EL (cell line): ENCODE results near the gene BCL2L15.

ENCODE experiments used
- DNase-seq: peaks from one replicate; pipeline ENCODE4 v3.0.0-alpha.2; 2016

BCL2L15 gene

DNA sequence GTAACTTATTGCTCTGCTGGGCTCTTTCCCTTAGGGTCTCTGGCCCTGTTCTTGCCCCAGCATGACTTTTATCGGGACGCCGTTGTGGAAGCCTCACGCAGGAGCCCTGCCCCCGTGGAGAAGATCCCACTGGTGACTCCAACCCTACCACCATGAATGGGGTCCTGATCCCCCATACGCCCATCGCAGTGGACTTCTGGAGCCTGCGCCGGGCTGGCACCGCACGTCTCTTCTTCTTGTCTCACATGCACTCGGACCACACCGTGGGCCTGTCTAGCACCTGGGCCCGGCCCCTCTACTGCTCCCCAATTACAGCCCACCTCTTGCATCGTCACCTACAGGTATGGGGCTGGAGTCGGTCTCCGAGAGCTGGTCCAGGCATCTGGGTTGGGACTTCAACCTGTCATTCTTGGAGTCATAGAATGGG is 18.1 kb upstream of the BCL2L15 start:
- no peak for DNase-seq

GRCh38 chr1:113904674-113905434 is 17.5 kb upstream of the BCL2L15 start, which contains the start of the genes AP4B1 and DCLRE1B:
AP4B1 (minus strand) TSS chr1:113904799; CDS start chr1:113904717, 82 bp downstream.
DCLRE1B (plus strand) TSS chr1:113905326; CDS start chr1:113905587, 261 bp downstream.
- peak; percentile 100 for DNase-seq

DNA sequence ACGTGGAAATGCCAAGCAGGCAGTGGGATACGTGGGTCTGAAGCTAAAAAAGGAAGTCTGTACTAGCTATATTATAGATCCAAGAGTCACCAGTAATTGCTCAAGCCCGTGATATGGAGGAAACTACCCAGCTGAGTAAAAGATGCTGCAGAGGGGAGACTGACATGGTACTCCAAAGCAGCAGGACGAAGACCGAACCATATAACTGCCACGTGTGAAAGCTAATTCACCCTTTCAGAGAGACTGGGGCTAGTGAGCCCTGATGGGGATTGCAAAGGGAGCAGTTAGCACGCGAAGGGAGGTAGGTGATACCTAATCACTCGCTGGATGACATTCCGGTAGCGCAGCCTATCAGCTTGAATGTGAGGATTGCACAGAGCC is 16.9 kb upstream of the BCL2L15 start:
- no peak for DNase-seq

- DNase-seq, result no peak
Measured at GRCh38 chr1:113903501-113904292, 16.3 kb upstream of the BCL2L15 start.

- DNase-seq, result no peak
Measured at GRCh38 chr1:113901191-113901590, 13.8 kb upstream of the BCL2L15 start.

- DNase-seq, result no peak
Measured at GRCh38 chr1:113899111-113899510, 11.7 kb upstream of the BCL2L15 start.

DNA sequence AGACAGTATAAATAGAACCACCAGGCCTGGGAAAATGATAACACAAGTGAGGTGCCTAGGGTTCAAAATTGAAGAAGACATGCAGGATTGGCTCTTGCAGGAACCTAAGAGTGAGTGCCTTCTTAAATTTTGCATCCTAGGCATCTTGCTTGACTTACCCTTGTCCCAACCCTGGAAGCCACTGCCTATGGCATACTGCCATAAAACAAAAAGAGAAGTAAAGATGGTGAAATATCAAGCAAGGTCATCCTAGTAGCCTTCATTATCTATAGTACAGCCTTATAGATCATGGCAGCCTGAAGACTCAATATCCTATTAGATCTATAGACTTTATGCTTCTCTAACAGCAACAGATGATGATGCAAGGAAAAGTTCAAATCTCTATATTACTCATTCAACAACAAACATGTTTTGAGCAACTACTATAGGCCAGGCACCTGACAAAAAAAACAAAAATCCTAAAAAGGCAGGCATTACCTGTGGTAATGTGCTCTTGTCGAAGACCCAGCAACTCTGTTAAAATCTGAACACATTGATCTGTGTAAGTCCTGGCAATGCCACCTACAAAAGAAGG is 10.9 kb upstream of the BCL2L15 start:
- DNase-seq, result no peak

- DNase-seq, result no peak
Measured at GRCh38 chr1:113895961-113896360, 8.6 kb upstream of the BCL2L15 start.

GRCh38 chr1:113895098-113895497 is 7.7 kb upstream of the BCL2L15 start:
- no peak for DNase-seq

- DNase-seq, result no peak
Measured at GRCh38 chr1:113893267-113893666, 5.9 kb upstream of the BCL2L15 start.

DNA sequence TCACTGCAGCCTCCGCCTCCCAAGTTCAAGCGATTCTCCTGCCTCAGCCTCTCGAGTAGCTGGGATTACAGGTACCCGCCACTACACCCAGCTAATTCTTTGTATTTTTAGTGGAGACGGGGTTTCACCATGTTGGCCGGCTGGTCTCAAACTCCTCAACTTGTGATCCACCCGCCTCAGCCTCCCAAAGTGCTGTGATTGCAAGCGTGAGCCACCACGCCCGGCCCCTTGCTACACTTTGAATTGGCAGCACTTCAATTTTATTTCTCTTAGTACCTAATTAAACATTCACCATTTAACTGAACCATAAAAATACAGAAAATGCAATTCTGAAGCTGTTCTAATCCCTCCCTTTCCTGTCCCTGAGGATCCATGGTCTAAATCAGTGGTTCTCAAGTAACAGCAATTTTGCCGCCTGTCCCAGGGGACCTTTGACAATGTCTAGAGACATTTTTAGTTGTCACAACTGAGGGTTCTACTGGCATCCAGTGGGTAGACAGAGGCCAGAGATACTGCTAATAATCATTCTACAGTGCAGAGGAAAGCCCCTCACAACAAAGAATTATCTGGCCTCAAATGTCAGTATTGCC is 4.3 kb upstream of the BCL2L15 start:
- no peak for DNase-seq

- no peak for DNase-seq
Measured at GRCh38 chr1:113890816-113891215, 3.4 kb upstream of the BCL2L15 start.

- no peak for DNase-seq
Measured at GRCh38 chr1:113886417-113887401, 672 bp downstream of the BCL2L15 start.

DNA sequence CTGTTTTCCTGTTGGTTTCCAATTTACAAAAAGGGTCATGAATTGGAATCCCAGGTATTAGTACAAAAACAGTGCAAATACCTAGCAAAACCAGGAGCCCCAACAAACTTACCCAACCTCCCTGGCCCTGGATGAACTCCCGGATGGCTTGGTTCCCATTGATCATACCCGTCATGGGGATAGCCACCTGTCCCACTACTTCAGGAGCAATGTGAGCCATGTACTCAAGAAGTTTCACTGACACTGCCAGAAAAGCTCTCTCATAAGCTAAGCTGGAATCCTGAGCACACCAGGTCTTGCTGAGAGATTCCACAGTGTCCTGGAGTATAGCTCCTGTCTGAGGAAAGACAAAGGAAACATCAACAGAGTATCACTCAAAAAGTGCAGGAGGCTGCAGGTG is 5.7 kb downstream of the BCL2L15 start:
- DNase-seq, result no peak

- DNase-seq, result no peak
Measured at GRCh38 chr1:113879739-113880038, 7.7 kb downstream of the BCL2L15 start.

GRCh38 chr1:113876176-113876575 is 11.2 kb downstream of the BCL2L15 start:
- DNase-seq, result no peak

GRCh38 chr1:113875714-113876113 is 11.7 kb downstream of the BCL2L15 start:
- DNase-seq, result no peak

DNA sequence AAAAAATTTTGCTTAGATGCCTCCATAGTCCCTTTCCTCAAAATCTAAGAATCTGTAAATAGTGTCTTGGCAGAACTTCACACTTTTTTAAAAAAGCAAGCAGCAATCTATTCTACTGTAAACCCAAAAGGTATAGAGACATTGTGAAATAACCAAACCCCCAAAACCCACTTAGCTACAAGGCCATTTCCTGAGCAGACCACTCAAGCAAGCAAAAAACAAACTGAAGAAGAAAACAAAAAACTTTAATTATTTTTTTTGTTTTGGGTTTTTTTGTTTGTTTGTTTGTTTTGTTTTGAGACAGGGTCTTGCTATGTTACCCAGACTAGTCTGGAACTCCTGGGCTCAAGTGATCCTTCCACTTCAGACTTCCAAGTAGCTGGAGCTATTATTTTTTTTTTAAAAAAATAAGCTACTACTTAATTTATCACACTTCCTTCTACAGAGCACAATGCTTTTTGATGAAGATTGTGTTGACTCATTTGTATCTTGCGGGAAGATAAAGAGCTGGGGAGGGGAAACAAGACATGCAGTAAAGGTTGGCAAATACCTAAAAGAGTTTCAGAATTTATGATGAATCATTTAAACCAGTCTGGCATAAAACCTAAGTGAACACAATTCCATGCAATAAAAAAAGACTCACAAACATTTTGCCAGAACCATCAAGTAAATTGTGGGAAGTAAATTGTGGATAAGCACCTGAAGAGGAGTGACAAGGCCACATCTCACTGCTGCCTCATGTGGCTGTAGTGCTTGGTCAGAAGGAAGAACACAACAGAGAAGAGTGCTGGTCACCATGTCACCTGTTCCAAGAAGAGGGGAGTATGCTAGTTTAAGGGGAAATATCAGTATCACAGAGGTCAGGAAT is 13.1 kb downstream of the BCL2L15 start:
- peak; percentile 10 for DNase-seq

GRCh38 chr1:113872219-113872935 is 15.0 kb downstream of the BCL2L15 start:
- DNase-seq, result no peak

DNA sequence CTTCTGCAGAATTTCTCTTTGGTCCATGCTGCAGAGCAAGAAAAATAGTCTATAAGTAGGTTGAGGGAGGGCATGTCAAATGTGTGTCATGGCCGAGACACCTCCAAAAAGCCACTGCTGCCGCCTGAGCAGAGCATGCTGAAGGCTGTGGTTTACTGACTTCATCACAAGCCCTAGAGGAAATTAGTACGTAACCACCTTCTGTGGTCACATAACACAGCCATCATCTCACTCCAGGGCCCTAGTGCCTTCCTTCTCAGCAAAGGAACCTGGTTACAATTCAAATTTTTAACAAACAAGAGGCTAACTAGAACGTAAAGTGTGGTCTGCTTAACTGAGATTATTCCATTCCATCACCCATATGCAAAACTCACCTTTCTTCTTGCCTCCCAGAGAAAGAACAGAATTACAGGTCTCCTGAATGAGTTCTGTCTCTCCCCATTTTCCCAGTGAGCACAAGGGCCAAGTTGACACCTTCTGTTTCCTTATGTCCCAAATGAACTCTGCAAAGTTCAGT is 15.7 kb downstream of the BCL2L15 start, which contains the start of gene PTPN22:
TSS of gene PTPN22 (minus strand) at position 116 of the 517 bp plus-strand sequence.
- DNase-seq, result peak; percentile 83
